GM21447 (cell line): ENCODE measurements around the gene LRIG3.
"Not testable (repeated sequence)": the region's sequence is repeated elsewhere in the genome, so short reads cannot be mapped to it uniquely, and the experiment has no call there.

Experiments
- ATAC-seq: cut with Tn5 transposase; IDR thresholded peaks from one replicate; pipeline ENCODE4 v1.9.1; 2021; ENCODE audit not compliant: unreplicated experiment

LRIG3 gene

DNA sequence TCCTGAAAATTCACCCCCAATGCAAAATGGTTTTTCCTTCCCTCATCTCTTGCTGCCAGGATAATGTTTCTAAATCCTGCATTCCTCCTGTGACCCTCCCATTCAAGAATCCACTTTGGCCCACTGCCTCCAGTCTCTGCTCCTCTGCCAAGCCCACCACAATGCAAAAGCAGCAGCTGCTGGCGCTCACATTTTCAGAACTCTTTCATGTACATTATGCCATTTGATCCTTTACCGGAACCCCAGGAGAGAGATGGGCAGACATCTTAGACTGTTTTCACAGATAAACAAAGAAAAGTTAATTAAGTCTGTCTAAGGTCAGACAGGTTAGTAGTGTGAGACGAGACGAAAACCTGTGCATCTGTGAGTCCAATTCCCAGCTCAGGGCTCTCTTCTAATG lies 12.9 kb downstream of the LRIG3 start:
- ATAC-seq = no peak

DNA sequence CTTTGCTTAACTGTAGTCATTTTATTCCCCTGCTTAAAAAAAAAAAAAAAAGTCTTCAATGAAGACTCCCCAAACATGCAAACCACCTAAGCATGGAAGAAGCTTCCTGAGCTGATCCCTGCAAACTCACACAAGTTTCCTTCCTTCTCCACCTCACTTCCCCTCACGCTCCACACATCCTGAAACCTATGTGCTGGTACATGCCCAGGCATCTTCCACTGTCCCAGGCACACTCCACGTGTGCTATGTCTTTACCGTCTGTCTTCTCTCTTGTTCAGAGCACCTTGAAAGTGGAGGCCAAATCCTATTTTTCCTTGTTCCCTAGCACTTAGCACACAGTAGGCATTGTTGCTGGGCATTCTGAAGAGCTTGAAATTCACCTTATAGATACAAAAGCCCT lies 13.4 kb downstream of the LRIG3 start:
- ATAC-seq = no peak

DNA sequence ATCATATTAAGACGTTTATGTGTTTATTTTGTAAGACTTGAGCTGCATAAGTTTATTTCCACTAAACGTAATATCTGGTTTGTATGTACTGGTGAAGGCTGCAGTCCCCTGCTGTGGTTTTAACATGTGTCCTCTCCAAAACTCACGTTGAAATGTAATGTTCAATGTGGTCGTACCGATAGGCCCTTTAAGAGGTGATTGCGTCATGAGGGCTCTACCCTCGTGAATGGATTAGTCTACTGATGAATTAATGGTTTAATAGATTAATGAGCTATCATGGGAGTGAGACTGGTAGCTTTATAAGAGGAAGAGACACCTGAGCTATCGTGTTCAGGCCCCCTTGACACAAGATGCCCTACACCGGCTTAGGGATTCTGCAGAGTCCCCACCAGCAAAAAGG lies 14.9 kb downstream of the LRIG3 start:
- no peak for ATAC-seq

DNA sequence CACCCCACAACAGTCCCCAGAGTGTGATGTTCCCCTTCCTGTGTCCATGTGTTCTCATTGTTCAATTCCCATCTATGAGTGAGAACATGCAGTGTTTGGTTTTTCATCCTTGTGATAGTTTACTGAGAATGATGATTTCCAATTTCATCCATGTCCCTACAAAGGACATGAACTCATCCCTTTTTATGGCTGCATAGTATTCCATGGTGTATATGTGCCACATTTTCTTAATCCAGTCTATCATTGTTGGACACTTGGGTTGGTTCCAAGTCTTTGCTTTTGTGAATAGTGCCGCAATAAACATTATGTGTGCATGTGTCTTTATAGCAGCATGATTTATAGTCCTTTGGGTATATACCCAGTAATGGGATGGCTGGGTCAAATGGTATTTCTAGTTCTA lies 17.6 kb downstream of the LRIG3 start:
- not testable (repeated sequence) for ATAC-seq

DNA sequence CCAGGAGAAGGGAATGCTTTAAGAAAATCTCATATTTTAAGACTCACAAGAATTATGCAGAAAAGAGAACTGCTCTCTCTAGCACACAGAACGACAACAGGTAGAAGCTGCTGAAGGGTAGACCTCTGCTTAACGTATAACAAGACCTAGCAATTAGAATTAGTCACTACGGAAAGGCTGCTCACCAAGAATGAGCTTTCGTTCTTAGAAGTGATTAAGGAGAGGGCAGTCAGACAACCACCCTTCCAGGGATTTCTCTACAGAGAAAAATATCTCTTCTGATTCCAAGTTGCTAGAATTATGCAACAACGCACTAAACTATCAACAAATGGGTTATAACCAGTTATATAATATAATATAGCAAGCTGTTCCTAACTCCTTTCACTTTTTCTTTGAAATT lies 18.6 kb downstream of the LRIG3 start:
- no peak for ATAC-seq

DNA sequence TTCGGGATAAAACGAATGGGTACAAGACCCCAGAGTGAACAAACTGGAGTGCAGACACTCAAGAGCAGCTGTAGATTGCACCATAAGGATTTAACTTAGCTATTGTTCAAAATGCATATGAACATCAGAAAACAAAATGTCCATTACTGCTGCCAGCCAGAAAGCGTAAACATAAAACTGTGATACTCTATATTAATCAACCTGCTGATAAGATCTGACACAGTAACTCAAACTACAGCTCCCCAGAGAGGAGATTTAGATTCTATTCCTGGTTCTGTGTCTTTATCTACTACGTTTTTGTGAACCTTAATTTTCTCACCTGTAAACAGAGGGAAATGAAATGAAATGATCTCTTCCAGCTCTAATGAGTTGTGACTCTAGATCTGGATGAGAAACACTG lies 22.3 kb downstream of the LRIG3 start:
- ATAC-seq = no peak

DNA sequence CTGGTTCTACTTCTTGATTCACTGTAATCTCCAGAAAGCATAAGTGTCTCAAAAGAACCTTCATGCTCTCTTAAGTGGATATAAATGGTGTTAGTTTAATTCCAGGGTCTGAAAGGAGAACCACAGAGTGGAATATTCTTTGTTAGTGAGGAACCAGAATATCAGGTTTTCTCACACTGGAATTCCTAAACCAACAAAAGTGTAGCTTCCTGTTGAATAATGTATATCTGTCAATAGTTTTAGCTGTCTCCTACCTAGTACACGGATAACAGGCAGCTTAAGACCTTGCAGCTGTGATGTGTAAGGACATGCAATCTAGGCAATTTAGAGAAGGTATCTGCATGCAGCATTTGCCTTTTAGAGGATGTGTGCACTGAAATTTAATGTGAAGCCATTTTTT lies 24.0 kb downstream of the LRIG3 start:
- no peak for ATAC-seq

DNA sequence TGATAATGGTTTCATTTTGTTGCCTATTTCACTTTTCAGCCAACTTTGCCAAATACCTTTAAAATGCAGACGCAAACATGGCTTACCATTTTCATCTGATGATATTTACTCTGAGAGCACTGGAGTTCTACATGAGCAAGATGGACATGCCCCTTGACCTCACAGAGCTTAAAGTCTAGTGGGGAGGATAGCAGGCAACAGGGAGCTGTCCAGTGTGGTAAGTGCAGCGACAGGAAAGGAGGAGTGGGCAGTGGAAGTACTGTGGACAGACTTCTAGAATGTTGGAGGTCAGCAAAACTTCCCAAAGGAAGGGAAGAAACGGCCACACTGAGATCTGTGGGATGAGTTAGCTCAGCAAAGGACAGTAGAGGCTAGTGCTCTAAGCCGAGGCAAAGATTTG lies 25.3 kb downstream of the LRIG3 start:
- no peak for ATAC-seq

DNA sequence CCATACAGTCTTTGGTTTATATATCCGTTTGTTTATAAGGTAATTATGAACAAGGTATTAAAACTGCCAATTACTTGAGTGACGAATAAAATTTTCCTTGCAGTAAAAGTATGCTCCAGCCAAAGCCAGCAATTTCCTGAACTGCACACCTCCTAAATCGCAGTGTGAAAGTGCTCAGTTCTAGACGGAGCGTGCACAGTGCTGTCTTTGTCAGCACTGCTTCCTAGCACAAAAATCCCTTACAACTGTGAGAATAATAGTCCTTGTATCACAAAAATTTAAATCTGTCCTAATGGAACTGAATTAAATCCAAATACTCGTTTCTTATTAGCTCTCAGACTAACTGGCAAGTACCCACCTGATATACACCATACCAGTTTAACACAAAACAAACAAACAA lies 26.3 kb downstream of the LRIG3 start:
- no peak for ATAC-seq

DNA sequence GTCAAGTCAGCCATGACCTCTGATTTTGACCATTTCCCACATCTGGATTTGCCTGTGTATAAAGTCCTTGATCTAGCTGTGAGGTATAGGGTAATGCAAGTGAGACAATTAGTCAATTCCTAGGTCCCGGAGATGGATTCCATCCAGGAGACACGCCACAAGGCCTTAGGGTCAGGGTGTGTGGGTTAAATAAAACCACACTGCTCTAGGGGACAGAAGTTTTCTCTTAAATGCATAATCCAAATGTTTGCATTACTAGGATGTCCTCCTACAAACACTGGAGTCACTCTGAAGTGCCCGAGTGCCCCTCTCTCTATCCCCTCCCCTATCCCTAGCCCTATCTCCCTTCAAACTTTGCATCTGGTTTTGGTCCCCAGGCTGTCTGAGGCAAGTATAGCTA lies 26.8 kb downstream of the LRIG3 start:
- no peak for ATAC-seq

DNA sequence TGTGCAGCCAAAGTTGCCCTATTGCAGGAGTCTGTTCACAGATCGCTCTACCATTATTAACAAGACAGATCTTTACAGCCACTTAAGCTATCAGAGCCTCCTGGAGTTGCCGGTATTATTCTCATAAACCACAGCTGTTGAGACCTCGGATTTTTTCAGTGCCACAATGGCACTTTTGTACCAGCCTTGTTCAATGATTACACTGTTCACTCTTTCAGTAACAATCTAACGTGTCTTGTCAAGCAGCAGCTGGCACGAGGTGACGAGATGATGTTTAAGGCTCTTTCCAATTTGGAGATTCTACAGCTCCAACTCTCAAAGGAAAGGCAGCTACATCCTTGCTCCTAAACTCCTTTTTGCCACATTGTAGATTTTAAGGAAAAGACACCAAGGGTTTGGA lies 30.7 kb downstream of the LRIG3 start:
- ATAC-seq = no peak

DNA sequence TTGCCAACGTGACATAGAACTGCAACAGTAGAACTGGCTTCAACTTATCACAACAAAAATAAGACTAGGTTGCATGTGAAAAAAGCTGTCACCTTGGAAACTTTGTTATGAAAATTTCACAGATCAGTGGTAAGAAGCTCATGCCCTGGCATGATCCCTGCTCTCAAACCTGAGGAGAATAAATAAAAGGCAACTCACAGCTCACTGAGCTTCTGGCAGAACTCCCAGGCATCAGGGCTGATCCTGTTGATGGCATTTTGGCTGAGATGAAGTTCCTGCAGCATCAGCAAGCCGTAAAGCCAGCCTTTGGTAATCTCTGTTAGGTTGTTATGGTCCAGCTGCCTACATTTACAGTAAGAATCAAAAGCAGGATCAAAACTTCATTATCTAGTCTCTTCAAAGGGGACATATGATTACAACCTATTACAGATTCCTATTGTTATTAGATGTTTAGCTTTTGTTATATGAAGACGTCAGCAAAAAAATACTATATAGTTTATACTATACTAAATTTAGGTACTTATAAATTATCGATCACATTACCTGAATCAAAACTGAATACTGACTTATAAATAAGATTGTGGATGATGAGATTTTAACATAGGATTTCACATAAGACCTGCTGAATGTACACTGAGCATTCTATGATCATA lies 32.0 kb downstream of the LRIG3 start:
- no peak for ATAC-seq

DNA sequence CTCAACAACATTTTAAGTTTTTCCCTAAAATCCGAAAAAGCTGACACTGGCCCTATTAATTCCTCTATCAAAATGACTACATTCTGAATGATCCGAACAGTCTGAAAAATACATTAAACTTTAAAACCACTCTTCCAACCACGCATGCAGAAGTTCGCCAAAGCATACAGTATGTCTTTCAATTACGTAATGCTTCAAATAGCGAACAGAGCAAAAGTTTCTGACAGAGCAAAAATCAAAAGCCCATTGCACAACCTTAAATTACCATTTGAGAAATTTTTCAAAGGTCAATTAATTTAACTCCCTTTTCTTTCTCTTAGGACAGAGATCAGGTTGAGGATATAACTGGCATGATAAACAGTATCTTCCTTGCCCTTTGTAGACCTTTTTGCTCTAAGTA lies 33.2 kb downstream of the LRIG3 start:
- no peak for ATAC-seq

DNA sequence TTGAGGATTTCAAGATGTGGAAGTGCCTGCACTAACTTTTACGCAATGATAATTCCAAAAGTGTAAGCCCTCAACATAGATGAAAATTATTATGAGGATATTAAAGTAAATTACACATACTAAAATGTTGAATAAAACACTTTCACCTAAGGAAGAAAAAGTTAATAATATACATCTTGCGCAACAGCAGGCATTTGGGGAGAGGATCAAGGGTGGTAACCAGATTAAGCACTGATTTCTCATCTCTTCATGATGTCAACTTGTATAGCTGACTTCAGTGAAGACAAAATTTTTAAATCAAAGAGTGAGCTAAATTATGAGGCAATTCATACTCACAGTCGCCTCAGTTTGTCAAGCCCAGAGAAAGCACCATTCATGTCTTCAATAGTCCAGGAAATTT lies 33.8 kb downstream of the LRIG3 start:
- ATAC-seq = no peak

DNA sequence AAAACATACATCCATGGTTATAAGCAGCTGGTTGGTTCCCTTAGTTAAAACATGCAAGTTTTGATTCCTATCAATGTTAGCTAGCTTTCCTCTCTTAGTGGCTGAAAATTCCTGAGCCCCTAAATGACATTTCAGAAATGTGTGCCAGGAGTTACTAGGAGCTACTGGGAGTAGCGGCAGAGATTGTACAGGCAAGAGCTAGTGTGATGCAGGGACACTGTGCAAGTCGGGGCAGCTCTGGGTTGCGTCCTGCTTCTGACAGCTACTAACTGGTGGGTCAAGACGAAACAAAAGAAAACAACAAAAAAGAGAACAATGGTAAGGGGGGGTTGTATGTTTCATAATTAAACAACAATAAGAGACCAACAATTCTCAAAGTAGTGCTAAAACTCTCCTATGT lies 35.4 kb downstream of the LRIG3 start:
- ATAC-seq = no peak

DNA sequence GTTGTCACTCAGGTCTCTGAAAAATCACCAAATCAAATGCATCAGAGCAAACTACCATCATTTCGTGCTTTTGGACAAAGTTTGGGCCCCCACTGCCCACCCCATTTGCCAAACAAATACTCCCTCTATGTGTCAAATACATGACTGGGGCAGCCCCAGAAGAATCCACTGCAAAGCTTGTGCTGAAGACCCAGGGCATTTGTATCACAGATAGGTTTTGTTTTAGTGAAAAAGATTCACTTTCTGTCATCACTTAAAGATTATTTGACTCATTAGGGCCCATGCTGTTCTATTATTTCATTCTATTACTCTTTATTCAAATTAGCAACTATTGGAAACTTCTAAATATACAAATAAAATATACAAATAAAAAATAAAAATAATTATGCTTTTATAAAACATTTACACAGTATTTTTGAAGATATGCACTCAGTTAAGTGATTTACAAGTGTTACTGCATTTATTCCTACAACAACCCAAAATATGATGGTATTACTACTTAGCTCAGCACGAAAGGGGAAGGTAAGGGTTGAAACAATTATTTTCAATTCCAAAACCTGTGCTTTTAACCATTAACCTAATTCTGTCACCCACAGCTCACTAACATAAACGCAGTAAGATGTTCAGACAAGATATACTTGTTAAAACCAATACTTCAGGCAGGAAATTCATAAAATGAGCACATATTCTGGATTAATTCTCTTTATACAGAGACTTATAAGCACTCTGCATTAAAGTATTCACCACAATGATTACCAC lies 36.5 kb downstream of the LRIG3 start:
- no peak for ATAC-seq

DNA sequence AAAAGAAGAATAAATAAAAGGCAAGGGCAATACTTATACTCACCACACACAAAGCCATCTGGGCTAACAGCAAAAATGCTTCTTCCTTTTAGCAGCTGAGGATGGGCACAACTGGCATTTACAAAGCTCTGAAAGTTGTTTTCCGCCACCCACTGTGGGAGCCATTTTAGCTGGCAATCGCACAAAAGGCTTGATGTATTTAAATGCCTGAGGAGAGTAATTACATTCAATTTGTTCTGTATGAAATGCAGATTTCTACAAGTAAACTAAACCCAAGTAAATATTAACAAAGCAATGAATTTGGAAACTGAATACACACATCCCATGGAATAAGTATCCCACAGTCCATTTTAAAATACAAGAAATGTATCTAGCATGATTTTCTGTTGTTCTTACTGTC lies 37.5 kb downstream of the LRIG3 start:
- ATAC-seq = no peak

DNA sequence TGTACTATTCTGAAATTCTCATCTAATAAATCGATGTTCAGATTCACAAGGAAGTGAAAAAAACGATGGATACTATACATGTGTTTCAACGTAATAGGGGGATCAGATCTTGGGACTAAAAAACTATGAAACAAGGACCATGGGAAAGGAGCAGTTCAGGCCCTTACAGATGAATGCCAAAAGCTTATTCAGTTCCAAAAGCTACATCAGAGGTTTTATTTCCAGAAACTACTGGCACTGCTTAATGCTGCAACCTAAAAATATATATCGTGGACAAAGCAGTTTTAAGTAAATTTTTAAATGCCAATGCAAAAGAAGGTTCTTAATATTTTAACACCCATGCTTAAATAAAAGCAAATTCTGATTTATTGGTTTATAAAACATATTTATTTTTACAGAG lies 38.5 kb downstream of the LRIG3 start:
- no peak for ATAC-seq

DNA sequence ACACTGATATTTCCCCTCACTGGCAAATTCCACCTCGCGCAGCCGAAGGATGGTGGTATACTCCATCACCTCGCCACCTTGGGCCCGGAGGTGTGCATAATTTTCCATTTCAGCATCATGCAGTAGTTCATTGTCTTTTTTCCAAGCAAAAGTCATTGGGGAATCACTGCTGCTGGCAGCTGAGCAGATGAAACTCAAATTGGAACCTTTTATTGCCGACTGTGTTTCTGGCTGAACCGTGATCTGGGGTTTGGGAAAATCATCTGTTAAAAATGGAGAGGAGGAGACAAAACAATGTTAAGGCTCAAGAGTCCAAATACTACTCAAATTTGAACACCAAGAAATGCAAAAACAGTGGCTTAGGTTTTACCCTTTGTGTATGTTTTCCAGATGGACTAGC lies 39.7 kb downstream of the LRIG3 start:
- ATAC-seq = no peak

DNA sequence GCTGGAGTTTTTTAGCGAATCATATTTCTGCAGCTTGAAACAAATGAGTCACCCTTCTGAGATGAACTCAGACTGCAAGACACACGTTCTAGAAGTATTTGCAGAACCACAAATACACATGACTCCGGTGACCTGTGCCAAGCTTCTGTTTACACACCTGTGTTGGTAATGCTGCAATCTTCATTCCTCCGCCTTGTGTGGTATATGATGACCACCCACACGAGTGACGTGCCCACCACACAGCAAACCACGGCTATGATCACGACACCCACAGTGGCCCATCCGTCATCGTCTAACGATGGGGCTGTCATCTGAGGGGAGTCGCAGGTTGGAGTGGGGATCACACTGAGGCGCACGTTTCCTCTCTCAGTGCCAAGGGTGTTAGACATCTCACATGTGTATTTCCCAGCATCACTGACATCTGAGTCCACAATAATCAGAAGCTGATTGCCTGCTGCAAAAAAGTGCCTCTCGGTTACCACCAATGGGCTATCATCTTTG lies 43.0 kb downstream of the LRIG3 start:
- no peak for ATAC-seq

DNA sequence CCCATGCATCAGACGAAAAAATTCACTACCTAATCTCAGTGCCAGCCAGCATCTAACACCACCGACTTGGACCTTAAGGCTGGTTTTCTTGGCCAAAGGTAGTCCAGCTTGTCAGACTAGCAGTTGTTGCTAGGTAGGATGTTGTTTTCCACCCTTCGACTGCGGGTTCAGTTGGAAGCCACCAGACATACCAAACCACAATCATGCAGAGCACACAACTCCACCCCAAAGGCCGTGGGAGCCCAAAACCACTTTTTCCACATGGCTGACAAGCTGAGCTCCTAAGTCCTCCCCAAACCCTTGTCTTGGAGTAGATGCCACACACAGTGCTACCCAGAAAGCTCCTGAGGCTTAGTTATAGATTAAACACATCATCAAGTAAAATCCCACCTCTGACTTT lies 46.8 kb downstream of the LRIG3 start:
- ATAC-seq = no peak

DNA sequence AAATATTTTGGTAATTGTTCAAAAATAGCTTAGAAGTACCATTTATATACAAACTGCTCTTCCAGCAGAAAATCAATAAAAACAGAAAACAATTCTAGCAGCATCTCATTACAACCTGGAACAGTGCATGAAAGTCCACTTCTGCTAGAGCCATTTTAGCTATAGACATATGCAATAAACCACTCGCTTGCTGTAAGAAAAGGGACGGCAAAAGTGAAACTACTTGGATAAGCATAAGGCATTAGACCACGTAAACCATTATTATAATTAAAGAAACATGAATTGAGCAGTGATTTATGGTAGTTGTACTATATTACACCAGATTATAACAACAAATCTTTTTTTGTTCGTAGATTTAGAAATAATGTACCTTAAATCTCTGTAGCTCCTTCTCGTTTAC lies 48.7 kb downstream of the LRIG3 start:
- ATAC-seq = no peak

DNA sequence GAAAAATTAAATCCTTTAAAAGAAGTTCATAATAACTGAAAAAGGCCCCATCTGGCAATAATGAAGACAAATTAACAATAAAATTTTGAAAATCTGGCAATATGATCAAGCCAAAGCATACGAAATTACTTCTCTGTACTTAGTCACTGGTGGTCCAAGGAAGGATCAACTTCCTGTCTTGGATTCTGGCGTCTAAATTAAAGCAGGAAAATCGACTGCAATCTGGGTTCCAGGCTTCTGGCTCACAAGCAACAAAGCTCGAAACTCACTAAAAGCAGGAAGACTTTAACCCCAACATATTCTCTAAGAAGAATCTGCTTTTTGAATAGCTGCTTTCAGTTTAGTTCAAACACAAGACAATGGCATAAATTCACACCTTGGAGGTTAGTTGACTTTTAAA lies 49.7 kb downstream of the LRIG3 start:
- ATAC-seq = no peak
